HL-60 (cell line): ENCODE results near the gene DNAJA4.

Source experiments
- DNase-seq, 2 experiments: peaks; one replicate each; pipeline ENCODE4 v3.0.0-alpha.2; 2010 to 2020; ENCODE audit warnings: low read depth in 1 of 2, low spot score in 1 of 2
- H3K27ac ChIP-seq: fragments of 250-450 bp; sonication (Bioruptor Pico); replicated peaks from 2 replicates; pipeline ENCODE4 v1.5.1; 2020; ENCODE audit warnings: mild to moderate bottlenecking, moderate library complexity
- H3K27me3 ChIP-seq: fragments of 250-450 bp; sonication (Bioruptor Pico); 2 replicates; pipeline ENCODE4 v1.5.1; 2021; ENCODE audit warnings: mild to moderate bottlenecking, moderate library complexity; ENCODE audit not compliant: insufficient read depth, poor library complexity, severe bottlenecking
- H3K4me3 ChIP-seq: replicated peaks from 2 replicates; pipeline ENCODE4 v1.5.1; 2011; ENCODE audit warnings: mild to moderate bottlenecking, control low read depth, low read length; ENCODE audit not compliant: insufficient read depth
- GABPA ChIP-seq: IDR thresholded peaks from 2 replicates; pipeline ENCODE4 v1.6.1; 2012; ENCODE audit warnings: low read depth
- POLR2AphosphoS5 ChIP-seq: IDR thresholded peaks from 2 replicates; pipeline ENCODE4 v1.6.1; 2012; ENCODE audit warnings: low read depth
- SPI1 ChIP-seq: IDR thresholded peaks from 2 replicates; pipeline ENCODE4 v1.6.1; 2012; ENCODE audit warnings: low read depth, mild to moderate bottlenecking, borderline replicate concordance
- TF ChIP-seq, protein P1 (sequence below): IDR thresholded peaks from one replicate; pipeline ENCODE4 v1.5.1; 2011; ENCODE audit warnings: low read length, control low read depth, inconsistent platforms; ENCODE audit not compliant: insufficient read depth
- TF ChIP-seq, protein P2 (sequence below): IDR thresholded peaks from 2 replicates; pipeline ENCODE4 v1.6.1; 2012; ENCODE audit warnings: low read depth; ENCODE audit not compliant: insufficient replicate concordance

The DNAJA4 gene

DNA sequence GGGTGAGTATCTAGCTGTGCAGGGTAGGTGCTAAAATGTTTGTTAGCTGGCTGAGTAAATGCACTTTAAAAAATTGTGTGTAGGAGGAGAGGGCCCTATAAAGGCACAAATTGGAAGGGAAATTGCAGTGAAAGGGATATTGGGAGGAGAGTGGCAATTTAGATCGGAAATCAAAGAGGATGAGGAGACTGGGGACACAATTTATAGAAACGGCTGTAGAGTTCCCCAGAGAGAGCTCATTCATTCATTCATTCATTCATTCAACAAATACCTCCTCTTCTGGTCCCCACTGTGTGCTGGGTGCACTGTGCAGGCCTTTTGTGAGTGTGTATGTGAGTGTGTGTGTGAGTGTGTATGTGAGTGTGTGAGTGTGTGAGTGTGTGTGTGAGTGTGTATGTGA lies 2.4 kb downstream of the DNAJA4 start:
- Histone ChIP-seq H3K27ac (no peak overlapping the region), H3K27me3 (peaks cover 3% of the 10 kb centered on the region), H3K4me3 (no peak overlapping the region)
- TF ChIP-seq, protein P1, sequence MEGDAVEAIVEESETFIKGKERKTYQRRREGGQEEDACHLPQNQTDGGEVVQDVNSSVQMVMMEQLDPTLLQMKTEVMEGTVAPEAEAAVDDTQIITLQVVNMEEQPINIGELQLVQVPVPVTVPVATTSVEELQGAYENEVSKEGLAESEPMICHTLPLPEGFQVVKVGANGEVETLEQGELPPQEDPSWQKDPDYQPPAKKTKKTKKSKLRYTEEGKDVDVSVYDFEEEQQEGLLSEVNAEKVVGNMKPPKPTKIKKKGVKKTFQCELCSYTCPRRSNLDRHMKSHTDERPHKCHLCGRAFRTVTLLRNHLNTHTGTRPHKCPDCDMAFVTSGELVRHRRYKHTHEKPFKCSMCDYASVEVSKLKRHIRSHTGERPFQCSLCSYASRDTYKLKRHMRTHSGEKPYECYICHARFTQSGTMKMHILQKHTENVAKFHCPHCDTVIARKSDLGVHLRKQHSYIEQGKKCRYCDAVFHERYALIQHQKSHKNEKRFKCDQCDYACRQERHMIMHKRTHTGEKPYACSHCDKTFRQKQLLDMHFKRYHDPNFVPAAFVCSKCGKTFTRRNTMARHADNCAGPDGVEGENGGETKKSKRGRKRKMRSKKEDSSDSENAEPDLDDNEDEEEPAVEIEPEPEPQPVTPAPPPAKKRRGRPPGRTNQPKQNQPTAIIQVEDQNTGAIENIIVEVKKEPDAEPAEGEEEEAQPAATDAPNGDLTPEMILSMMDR = no peak
- no peak for TF ChIP-seq GABPA
- no peak for TF ChIP-seq SPI1
- no peak for TF ChIP-seq POLR2AphosphoS5
- TF ChIP-seq, protein P2, sequence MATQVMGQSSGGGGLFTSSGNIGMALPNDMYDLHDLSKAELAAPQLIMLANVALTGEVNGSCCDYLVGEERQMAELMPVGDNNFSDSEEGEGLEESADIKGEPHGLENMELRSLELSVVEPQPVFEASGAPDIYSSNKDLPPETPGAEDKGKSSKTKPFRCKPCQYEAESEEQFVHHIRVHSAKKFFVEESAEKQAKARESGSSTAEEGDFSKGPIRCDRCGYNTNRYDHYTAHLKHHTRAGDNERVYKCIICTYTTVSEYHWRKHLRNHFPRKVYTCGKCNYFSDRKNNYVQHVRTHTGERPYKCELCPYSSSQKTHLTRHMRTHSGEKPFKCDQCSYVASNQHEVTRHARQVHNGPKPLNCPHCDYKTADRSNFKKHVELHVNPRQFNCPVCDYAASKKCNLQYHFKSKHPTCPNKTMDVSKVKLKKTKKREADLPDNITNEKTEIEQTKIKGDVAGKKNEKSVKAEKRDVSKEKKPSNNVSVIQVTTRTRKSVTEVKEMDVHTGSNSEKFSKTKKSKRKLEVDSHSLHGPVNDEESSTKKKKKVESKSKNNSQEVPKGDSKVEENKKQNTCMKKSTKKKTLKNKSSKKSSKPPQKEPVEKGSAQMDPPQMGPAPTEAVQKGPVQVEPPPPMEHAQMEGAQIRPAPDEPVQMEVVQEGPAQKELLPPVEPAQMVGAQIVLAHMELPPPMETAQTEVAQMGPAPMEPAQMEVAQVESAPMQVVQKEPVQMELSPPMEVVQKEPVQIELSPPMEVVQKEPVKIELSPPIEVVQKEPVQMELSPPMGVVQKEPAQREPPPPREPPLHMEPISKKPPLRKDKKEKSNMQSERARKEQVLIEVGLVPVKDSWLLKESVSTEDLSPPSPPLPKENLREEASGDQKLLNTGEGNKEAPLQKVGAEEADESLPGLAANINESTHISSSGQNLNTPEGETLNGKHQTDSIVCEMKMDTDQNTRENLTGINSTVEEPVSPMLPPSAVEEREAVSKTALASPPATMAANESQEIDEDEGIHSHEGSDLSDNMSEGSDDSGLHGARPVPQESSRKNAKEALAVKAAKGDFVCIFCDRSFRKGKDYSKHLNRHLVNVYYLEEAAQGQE = no peak
- no peak for DNase-seq

DNA sequence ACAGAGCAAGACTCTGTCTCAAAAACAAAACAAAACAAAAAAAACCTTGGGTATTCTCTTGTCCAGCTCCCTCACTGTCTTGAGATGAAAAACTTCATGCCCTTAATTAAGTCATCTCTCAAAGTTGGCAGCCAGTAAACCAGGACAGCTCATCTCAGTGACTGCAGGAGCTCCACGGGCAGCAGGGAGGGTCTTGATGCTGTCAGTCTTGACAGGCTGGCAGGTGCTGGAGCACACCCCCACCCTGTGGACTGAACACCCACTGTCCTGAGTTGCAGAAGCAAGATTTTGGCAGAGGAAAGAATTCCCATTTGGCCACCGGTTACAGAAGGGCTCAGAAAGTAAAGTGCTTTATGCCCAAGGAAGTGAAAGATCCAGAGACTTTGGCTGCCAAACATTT lies 8.0 kb downstream of the DNAJA4 start:
- TF ChIP-seq, protein P2 = no peak
- TF ChIP-seq, protein P1 = no peak
- TF ChIP-seq SPI1 = no peak
- no peak for TF ChIP-seq POLR2AphosphoS5
- no peak for TF ChIP-seq GABPA

DNA sequence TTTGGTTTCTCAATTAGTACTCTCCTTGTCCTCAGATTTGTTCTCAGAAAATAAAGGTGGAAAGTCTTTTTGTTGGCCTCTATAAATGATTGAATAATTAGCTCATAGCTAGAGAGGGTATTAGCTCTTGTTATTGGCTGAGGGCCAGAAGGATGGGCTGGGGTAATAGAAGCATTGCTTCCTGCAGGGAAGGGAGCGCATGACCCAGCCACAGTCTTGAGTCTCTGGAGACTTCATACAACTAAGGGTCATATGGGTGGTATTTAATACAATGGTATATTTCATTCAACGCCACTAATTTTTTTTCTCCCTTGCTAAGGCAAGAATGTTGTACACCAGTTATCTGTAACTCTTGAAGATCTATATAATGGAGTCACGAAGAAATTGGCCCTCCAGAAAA lies 8.4 kb downstream of the DNAJA4 start:
- no peak for DNase-seq
- TF ChIP-seq POLR2AphosphoS5 = no peak
- no peak for TF ChIP-seq GABPA
- TF ChIP-seq, protein P2 = no peak
- H3K27ac ChIP-seq = no peak overlapping the region
- H3K4me3 ChIP-seq = no peak overlapping the region
- no peaks in the 10 kb centered on the region for H3K27me3 ChIP-seq

More for the DNA sequence above, 8.0 kb downstream of the DNAJA4 start:
- DNase-seq = no peak
- Histone ChIP-seq H3K27me3 (no peaks in the 10 kb centered on the region), H3K27ac (no peak overlapping the region), H3K4me3 (no peak overlapping the region)

DNA sequence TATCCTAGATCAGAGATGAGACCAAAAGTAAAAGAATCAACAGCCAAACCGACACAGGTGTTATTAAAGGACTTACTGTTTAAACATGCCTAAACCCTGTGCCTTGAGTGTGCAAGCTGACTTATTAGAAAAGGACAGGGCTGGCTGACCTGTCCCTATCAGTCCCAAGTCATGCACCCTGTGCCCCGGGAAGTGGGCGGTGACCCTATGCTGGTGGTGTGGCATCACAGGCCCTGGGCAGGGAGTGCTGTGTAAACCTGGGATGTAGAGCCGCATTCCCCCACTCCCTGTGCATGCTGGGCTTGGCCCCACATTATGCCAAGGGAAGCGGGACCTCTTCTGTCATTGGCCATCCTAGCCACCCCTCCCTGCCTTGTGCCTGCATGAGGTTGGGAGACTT lies 10.6 kb downstream of the DNAJA4 start:
- no peak for DNase-seq
- H3K27ac ChIP-seq = no peak overlapping the region
- H3K4me3 ChIP-seq = no peak overlapping the region
- TF ChIP-seq, protein P2 = no peak
- TF ChIP-seq SPI1 (no peak), GABPA (no peak), POLR2AphosphoS5 (no peak)
- TF ChIP-seq, protein P1 = no peak
- no peaks in the 10 kb centered on the region for H3K27me3 ChIP-seq
